ENCODE measurements around the gene CFD. TPM values are rescaled to one million over a fixed set of nuclear protein-coding genes. Genes with fewer than 3 reads are reported as not detected.
"Not testable (repeated sequence)": the region's sequence is repeated elsewhere in the genome, so short reads cannot be mapped to it uniquely, and the experiment has no call there.

Gene CFD
- 2.3 and 3.5 TPM in 2 replicates for total RNA-seq (2014; rRNA removed; shearing (Covaris generic))

DNA sequence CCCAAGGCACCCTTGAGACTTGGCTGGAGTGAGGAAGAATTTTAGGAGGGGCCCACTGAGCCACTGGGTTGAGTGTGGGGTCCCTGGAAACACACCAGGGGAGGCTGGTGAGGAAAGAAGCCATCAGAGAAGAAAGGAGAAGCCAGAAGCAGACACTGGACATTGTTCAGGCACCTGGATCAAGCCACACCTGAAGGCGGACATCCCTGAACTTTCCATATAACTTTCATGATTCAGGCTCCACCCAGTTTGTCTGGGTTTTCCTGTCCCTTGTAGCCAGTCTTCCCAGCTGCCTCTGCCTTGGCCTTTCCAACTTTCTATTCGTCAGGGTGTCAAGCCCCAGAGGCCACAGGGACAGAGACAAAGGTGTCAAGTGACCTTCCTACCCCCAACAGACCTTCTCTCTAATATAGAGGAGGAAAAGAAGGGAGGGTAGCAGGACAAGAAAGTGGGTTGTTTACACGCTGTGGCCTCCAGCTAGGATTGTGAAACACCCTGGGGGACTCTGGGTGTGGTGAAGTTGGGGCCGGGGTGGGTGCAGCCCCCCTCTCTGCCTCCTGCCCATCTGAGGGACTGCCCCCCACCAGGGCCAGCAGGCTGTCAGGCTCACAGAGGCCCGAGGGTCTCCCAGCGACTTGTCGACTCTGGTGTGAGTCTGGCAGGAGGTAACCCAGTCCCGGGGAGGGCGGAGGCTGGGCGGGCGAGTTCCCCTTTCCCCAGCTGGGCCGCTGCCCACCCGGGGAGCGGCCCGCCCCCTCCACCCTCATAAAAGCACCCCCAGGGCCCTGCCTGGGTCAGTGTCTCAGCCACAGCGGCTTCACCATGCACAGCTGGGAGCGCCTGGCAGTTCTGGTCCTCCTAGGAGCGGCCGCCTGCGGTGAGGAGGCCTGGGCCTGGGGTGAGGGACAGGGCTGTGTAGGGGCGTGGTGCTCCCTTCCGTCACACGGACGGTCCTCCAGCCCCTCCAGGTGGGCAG lies at the start of gene CFD:
Gene CFD (plus strand): TSS at position 797 of the 976 bp plus-strand sequence. CDS start 26 bp downstream, at position 823.
- DNase-seq (ENCODE audit: low spot score) = no peak

DNA sequence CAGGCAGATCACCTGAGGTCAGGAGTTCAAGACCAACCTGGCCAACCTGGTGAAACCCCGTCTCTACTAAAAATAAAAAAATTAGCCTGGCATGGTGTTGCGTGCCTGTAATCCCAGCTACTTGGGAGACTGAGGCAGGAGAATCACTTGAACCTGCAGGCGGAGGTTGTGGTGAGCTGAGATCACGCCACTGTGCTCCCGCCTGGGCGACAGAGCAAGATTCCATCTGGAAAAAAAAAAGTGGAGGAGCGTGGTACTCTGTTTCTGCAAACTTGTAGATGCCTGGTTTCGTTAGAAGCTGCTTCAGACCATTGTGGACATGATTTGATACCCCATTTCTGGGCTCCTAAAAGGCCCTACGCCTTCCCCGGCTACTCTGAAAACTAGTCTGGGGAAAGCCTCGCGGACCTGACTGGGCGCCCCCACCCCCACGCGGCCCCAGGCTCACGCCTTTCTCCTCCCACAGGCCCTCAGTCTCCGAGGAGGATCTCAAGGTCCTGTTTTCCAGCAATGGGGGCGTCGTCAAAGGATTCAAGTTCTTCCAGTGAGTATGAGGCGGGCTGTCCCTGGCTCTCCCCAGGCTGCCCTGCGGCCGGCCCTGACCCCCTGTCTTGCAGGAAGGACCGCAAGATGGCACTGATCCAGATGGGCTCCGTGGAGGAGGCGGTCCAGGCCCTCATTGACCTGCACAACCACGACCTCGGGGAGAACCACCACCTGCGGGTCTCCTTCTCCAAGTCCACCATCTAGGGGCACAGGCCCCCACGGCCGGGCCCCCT lies 49.2 kb upstream of the CFD start:
- DNase-seq (ENCODE audit: low spot score) = no peak

DNA sequence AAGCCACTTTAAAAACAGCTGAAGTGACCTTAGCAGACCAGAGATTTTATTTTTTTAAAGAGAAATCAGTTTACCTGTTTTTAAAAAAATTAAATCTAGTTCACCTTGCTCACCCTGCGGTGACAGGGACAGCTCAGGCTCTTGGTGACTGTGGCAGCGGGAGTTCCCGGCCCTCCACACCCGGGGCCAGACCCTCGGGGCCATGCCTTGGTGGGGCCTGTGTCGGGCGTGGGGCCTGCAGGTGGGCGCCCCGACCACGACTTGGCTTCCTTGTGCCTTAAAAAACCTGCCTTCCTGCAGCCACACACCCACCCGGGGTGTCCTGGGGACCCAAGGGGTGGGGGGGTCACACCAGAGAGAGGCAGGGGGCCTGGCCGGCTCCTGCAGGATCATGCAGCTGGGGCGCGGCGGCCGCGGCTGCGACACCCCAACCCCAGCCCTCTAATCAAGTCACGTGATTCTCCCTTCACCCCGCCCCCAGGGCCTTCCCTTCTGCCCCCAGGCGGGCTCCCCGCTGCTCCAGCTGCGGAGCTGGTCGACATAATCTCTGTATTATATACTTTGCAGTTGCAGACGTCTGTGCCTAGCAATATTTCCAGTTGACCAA lies 48.5 kb upstream of the CFD start:
- no peak for DNase-seq (ENCODE audit: low spot score)

DNA sequence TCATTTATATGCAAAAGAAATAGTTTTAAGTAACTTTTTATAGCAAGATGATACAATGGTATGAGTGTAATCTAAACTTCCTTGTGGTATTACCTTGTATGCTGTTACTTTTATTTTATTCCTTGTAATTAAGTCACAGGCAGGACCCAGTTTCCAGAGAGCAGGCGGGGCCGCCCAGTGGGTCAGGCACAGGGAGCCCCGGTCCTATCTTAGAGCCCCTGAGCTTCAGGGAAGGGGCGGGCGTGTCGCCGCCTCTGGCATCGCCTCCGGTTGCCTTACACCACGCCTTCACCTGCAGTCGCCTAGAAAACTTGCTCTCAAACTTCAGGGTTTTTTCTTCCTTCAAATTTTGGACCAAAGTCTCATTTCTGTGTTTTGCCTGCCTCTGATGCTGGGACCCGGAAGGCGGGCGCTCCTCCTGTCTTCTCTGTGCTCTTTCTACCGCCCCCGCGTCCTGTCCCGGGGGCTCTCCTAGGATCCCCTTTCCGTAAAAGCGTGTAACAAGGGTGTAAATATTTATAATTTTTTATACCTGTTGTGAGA lies 47.9 kb upstream of the CFD start:
- DNase-seq (ENCODE audit: low spot score) = no peak

DNA sequence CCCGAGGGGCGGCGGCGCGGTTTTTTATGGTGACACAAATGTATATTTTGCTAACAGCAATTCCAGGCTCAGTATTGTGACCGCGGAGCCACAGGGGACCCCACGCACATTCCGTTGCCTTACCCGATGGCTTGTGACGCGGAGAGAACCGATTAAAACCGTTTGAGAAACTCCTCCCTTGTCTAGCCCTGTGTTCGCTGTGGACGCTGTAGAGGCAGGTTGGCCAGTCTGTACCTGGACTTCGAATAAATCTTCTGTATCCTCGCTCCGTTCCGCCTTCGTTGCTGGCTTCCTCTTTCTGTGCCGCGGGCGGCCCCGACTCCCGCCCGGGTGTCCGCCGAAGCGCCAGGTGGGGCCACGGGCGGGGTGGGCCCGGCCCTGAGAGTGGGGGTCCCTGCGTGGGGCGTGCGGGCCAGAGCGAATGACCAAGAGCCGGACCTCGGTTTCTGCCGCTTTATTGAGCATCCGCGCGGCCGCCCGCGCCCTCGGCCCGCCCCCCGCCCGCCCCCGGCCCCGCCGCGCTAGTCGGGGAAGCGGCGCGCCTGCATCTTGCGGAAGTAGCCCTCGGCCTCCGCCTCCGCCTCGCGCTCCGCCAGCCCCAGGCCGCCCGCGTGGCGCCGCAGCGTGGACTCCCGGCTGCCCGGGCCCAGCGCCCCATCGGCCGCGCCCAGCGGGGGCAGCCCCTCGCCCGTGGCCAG lies 47.3 kb upstream of the CFD start:
- no peak for DNase-seq (ENCODE audit: low spot score)

GRCh38 chr19:812747-813218 lies 46.7 kb upstream of the CFD start:
- no peak for DNase-seq (ENCODE audit: low spot score)

DNA sequence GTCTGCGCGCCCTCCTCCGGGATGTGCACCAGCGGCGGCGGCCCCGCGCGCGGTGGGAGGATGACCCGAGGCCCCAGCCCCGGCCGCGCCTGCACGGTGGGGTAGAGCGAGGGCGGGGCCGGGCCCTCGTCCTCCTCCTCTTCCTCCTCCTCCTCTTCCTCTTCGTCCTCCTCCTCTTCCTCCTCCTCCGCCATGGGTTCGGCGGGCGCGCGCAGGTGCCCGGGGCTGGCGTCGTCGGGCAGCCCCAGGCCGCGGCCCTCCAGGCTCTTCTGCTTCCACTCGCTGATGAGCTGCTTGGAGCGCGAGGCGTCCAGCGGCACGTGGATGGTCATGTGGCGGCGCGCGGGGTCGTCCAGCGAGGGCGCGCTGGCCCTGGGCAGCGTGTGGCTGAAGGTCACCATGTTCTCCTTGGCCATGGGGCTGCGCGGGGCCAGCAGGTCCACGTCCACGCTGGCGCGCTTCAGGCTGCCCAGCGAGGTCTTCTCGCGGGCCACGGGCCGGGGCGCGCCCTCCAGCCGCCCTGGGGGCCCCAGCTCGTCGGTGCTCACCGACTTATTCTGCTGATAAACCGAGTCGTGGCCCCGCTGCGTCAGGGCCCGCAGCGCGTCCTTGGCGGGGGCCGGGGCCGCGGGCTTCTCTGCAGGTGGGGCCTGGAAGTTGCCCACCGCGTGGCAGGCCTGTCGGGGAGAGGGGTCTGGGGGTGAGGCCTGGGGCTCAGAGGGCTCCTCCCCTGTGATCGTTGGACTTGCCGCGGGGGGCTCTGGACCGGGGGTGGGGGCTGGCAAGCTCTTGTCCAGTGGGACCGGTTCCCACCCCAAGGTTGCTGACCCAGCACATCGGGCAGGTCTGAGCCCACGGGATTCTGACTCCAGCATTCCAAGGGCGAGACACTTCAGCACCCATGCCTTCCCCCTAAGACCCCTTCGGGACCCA lies 46.0 kb upstream of the CFD start:
- no peak for DNase-seq (ENCODE audit: low spot score)

- no peak for DNase-seq (ENCODE audit: low spot score)
Observed at GRCh38 chr19:814152-815078, 45.0 kb upstream of the CFD start.

- no peak for DNase-seq (ENCODE audit: low spot score)
Observed at GRCh38 chr19:815079-815774, 44.2 kb upstream of the CFD start.

GRCh38 chr19:815775-816499 lies 43.5 kb upstream of the CFD start:
- DNase-seq (ENCODE audit: low spot score) = no peak

- no peak for DNase-seq (ENCODE audit: low spot score)
Observed at GRCh38 chr19:816500-816857, 43.0 kb upstream of the CFD start.

DNA sequence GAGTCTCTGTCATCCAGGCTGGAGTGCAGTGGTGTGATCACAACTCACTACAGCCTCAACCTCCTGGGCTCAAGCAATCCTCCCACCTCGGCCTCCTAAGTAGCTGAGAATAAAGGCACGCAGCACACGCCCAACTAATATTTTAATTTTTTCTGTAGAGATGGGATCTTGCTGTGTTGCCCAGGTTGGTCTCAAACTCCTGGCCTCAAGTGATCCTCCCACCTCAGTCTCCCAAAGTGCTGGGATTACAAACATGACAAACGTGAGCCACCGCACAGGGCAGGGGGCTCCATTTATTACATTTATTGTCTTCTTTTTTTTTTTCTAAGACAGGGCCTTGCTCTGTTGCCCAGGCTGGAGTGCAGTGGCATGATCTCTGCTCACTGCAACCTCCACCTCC lies 39.3 kb upstream of the CFD start:
- not testable (repeated sequence) for DNase-seq (ENCODE audit: low spot score)

GRCh38 chr19:821231-821824 lies 38.1 kb upstream of the CFD start:
- no peak for DNase-seq (ENCODE audit: low spot score)

DNA sequence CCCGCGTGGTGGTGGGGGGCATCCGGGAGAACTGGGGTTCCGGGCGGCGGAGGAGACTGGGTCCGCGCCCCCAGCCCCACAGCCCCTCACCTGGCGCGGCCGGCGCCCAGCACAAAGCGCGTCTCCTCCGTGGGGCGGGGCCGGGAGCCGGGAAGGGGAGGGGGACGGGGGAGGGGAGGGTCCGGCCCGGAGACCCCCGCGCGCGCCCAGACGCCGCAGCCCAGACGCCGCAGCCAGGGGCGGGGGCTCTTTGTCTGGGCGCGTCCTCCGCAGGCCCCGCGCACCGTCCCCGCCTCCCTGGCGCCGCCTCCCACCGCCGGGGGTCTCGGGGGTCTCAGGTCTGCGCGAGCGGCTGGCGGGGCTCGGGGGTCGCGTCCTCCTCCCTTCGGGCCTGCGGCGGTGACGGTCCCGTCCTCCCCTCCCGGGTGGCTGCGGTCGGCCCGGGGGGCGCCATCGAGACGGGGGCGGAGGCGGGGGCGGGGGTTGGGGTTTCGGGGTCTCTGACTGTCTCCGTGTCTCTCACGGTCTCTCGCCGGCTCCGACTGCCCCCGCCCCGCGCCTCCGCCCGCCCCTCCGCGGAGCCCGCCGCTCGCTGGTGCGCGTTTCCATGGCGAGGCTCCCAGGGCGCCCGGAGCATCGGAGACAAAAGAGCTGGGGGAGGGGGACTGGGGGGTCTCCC lies 37.5 kb upstream of the CFD start, which contains the start of gene PLPPR3:
Gene PLPPR3 (minus strand): TSS at position 131 of the 679 bp plus-strand sequence. CDS start 396 bp downstream, outside the sequence.
- DNase-seq (ENCODE audit: low spot score) = no peak

DNA sequence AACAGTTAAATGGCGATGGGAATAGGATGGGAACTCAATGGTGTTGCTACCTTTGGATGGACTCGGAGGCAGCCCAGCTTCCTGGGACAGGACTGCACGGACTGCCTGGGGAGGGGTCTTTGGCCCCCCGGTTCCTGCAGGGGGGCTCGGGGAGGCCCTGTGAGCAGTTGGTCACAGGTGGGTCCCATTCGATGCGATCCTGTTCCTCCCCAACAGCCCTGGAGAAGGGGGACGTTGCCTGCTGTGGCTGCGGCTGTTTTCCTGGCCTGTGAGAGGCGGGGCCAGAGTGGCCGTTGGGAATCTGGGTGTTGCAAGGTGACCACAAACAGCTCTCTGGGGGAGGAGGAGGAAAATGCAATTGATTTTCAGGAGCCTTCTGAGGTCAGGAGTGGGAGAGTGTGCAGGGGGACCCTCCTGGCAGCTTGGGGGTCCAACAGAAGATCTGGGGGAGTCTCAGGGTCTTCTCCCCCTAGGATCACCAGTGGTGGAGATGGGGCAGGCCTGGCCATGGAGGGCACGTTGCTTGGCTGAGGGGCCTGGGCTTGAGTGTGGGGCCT lies 35.8 kb upstream of the CFD start:
- peak; percentile 43 for DNase-seq (ENCODE audit: low spot score)

DNA sequence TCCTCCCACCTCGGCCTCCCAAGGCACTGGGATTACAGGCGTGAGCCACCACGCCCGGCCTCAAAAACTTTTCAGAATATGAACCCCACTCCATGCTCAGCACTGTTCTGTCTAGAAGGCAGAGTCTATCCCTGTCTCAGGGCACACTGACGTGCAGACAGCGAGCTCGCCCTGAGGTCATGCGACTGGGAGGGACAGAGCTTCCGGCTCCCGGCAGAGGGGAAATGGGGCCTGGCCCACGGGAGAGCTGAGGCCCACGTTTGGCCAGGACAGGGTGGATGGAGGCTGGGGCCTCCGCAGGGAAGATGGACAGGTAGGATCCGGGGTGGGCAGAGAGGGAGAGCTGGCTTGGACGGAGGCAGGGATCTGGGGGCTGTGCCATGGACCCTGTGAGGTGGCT lies 34.6 kb upstream of the CFD start:
- no peak for DNase-seq (ENCODE audit: low spot score)
